Neural progenitor cell (in vitro differentiated cells): Measurements from ENCODE around the gene SIPA1L3. TPM values are rescaled to one million over a fixed set of nuclear protein-coding genes. Genes with fewer than 3 reads are reported as not detected.

Source experiments
- DNase-seq: peaks from one replicate; pipeline ENCODE4 v3.0.0-alpha.2; 2016; ENCODE audit warnings: low spot score
- H2AFZ ChIP-seq: fragments of 200-600 bp; sonication (generic); replicated peaks from 2 replicates; pipeline ENCODE4 v1.6.1; 2016; ENCODE audit warnings: antibody characterized with exemption
- H3F3A ChIP-seq: fragments of 200-600 bp; sonication (generic); 2 replicates; pipeline ENCODE4 v1.6.1; 2016; ENCODE audit warnings: antibody characterized with exemption, low read depth
- H3K27ac ChIP-seq: fragments of 200-600 bp; sonication (generic); 2 replicates; pipeline ENCODE4 v1.5.1; 2016; ENCODE audit warnings: mild to moderate bottlenecking
- H3K27me3 ChIP-seq: fragments of 200-600 bp; sonication (generic); 2 replicates; pipeline ENCODE4 v1.6.1; 2016; ENCODE audit warnings: mild to moderate bottlenecking, moderate library complexity
- H3K36me3 ChIP-seq: fragments of 200-600 bp; sonication (generic); 2 replicates; pipeline ENCODE4 v1.5.1; 2016
- H3K4me1 ChIP-seq: fragments of 200-600 bp; sonication (generic); 2 replicates; pipeline ENCODE4 v1.6.1; 2016; ENCODE audit warnings: mixed run types
- H3K4me2 ChIP-seq: fragments of 200-600 bp; sonication (generic); 2 replicates; pipeline ENCODE4 v1.6.1; 2016
- H3K4me3 ChIP-seq: fragments of 200-600 bp; sonication (generic); 2 replicates; pipeline ENCODE4 v1.5.1; 2016
- H3K79me2 ChIP-seq: fragments of 200-600 bp; sonication (generic); 2 replicates; pipeline ENCODE4 v1.6.1; 2016; ENCODE audit warnings: low read depth
- H3K9ac ChIP-seq: fragments of 200-600 bp; sonication (generic); 2 replicates; pipeline ENCODE4 v1.6.1; 2016
- H3K9me3 ChIP-seq: fragments of 200-600 bp; sonication (generic); 2 replicates; pipeline ENCODE4 v1.5.1; 2016; ENCODE audit warnings: low read depth
- H4K20me1 ChIP-seq: fragments of 200-600 bp; sonication (generic); 2 replicates; pipeline ENCODE4 v1.6.1; 2016; ENCODE audit warnings: low read depth
- H3K27ac Mint-ChIP-seq: 3 replicates; pipeline ENCODE4 v1.8.0; 2021; ENCODE audit warnings: mixed read lengths
- H3K27me3 Mint-ChIP-seq: 2 replicates; pipeline ENCODE4 v1.8.0; 2022; ENCODE audit warnings: low read depth, mild to moderate bottlenecking, inconsistent platforms, moderate library complexity, mixed read lengths; ENCODE audit not compliant: insufficient read depth
- H3K36me3 Mint-ChIP-seq: 3 replicates; pipeline ENCODE4 v1.8.0; 2021; ENCODE audit warnings: mixed read lengths
- H3K4me1 Mint-ChIP-seq: 3 replicates; pipeline ENCODE4 v1.8.0; 2021; ENCODE audit warnings: mixed read lengths
- H3K4me3 Mint-ChIP-seq: 3 replicates; pipeline ENCODE4 v1.8.0; 2021; ENCODE audit warnings: mild to moderate bottlenecking, moderate library complexity, mixed read lengths
- H3K9me3 Mint-ChIP-seq: 3 replicates; pipeline ENCODE4 v1.8.0; 2020; ENCODE audit warnings: mixed read lengths
- EZH2 ChIP-seq: fragments of 200-600 bp; sonication (generic); IDR thresholded peaks from 2 replicates; pipeline ENCODE4 v1.6.1; 2017; ENCODE audit warnings: antibody characterized with exemption, mild to moderate bottlenecking, moderate library complexity
- EZH2phosphoT487 ChIP-seq: fragments of 200-600 bp; sonication (generic); IDR thresholded peaks from 2 replicates; pipeline ENCODE4 v1.6.1; 2017; ENCODE audit warnings: antibody characterized with exemption
- total RNA-seq: library from RNA; depleted of rRNA; stranded (reverse); fragments of >200 nt; gene quantifications from 2 replicates; pipeline ENCODE4 v1.2.3, GENCODE V29; 2015; ENCODE audit warnings: low replicate concordance
- TF ChIP-seq, protein P1 (sequence below): fragments of 200-600 bp; sonication (generic); IDR thresholded peaks from 2 replicates; pipeline ENCODE4 v1.5.1; 2017; ENCODE audit warnings: antibody characterized with exemption, mild to moderate bottlenecking

The SIPA1L3 gene
- total RNA-seq, 1 donor from 2014 or later = 19.2 TPM

GRCh38 chr19:37925212-37925611, 18.2 kb downstream of the SIPA1L3 start:
- no peak for DNase-seq
- Histone ChIP-seq H3K4me3 (no peak overlapping the region), H4K20me1 (peaks cover 24% of the 10 kb centered on the region), H3K27me3 (no peaks in the 10 kb centered on the region), H3K27ac (no peak overlapping the region), H2AFZ (no peak overlapping the region), H3K36me3 (no peaks in the 10 kb centered on the region), H3K79me2 (peaks cover 85% of the 10 kb centered on the region), H3K4me1 (peaks cover 27% of the 10 kb centered on the region), H3F3A (peaks cover 16% of the 10 kb centered on the region), H3K4me2 (no peak overlapping the region), H3K9me3 (no peaks in the 10 kb centered on the region), H3K9ac (no peak overlapping the region)
- peaks cover 9% of the 10 kb centered on the region for H3K36me3 Mint-ChIP-seq
- H3K27me3 Mint-ChIP-seq = no peaks in the 10 kb centered on the region
- H3K4me1 Mint-ChIP-seq = peaks cover 42% of the 10 kb centered on the region
- H3K27ac Mint-ChIP-seq = no peak overlapping the region
- H3K4me3 Mint-ChIP-seq = no peak overlapping the region
- no peaks in the 10 kb centered on the region for H3K9me3 Mint-ChIP-seq
- TF ChIP-seq EZH2phosphoT487 (no peak), EZH2 (no peak)
- TF ChIP-seq, protein P1, sequence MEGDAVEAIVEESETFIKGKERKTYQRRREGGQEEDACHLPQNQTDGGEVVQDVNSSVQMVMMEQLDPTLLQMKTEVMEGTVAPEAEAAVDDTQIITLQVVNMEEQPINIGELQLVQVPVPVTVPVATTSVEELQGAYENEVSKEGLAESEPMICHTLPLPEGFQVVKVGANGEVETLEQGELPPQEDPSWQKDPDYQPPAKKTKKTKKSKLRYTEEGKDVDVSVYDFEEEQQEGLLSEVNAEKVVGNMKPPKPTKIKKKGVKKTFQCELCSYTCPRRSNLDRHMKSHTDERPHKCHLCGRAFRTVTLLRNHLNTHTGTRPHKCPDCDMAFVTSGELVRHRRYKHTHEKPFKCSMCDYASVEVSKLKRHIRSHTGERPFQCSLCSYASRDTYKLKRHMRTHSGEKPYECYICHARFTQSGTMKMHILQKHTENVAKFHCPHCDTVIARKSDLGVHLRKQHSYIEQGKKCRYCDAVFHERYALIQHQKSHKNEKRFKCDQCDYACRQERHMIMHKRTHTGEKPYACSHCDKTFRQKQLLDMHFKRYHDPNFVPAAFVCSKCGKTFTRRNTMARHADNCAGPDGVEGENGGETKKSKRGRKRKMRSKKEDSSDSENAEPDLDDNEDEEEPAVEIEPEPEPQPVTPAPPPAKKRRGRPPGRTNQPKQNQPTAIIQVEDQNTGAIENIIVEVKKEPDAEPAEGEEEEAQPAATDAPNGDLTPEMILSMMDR = no peak

GRCh38 chr19:37926255-37926654, 19.2 kb downstream of the SIPA1L3 start:
- H3K4me2 ChIP-seq = no peak overlapping the region
- H3K36me3 ChIP-seq = no peaks in the 10 kb centered on the region
- H3K4me1 Mint-ChIP-seq = peaks cover 40% of the 10 kb centered on the region
- H3K79me2 ChIP-seq = peaks cover 85% of the 10 kb centered on the region
- H3F3A ChIP-seq = peaks cover 19% of the 10 kb centered on the region
- H3K4me3 ChIP-seq = no peak overlapping the region
- no peaks in the 10 kb centered on the region for H3K27me3 ChIP-seq
- H3K9me3 Mint-ChIP-seq = no peaks in the 10 kb centered on the region
- no peak for DNase-seq
- no peak overlapping the region for H3K27ac ChIP-seq
- no peaks in the 10 kb centered on the region for H3K9me3 ChIP-seq
- H3K36me3 Mint-ChIP-seq = peaks cover 5% of the 10 kb centered on the region
- peaks cover 24% of the 10 kb centered on the region for H3K4me1 ChIP-seq
- no peaks in the 10 kb centered on the region for H3K27me3 Mint-ChIP-seq
- no peak overlapping the region for H3K27ac Mint-ChIP-seq
- no peak overlapping the region for H2AFZ ChIP-seq
- H3K4me3 Mint-ChIP-seq = no peak overlapping the region
- peaks cover 16% of the 10 kb centered on the region for H4K20me1 ChIP-seq
- TF ChIP-seq, protein P1 = no peak
- TF ChIP-seq EZH2 (no peak), EZH2phosphoT487 (no peak)
- no peak overlapping the region for H3K9ac ChIP-seq

GRCh38 chr19:37926711-37927110, 19.7 kb downstream of the SIPA1L3 start:
- Histone ChIP-seq H3K9ac (no peak overlapping the region), H3K79me2 (peaks cover 84% of the 10 kb centered on the region), H2AFZ (no peak overlapping the region), H3K4me3 (no peak overlapping the region), H3K36me3 (no peaks in the 10 kb centered on the region), H3F3A (peaks cover 24% of the 10 kb centered on the region), H3K4me2 (no peak overlapping the region), H3K9me3 (no peaks in the 10 kb centered on the region), H3K27ac (no peak overlapping the region), H3K4me1 (peaks cover 28% of the 10 kb centered on the region), H4K20me1 (peaks cover 16% of the 10 kb centered on the region), H3K27me3 (no peaks in the 10 kb centered on the region)
- H3K27ac Mint-ChIP-seq = no peak overlapping the region
- H3K36me3 Mint-ChIP-seq = peaks cover 5% of the 10 kb centered on the region
- H3K4me1 Mint-ChIP-seq = peaks cover 39% of the 10 kb centered on the region
- no peaks in the 10 kb centered on the region for H3K27me3 Mint-ChIP-seq
- H3K9me3 Mint-ChIP-seq = no peaks in the 10 kb centered on the region
- H3K4me3 Mint-ChIP-seq = no peak overlapping the region
- no peak for DNase-seq
- no peak for TF ChIP-seq EZH2
- no peak for TF ChIP-seq EZH2phosphoT487
- TF ChIP-seq, protein P1 = no peak
